Peyer's patch (tissue), 4 donors: Measurements from ENCODE around the gene CYTH3.

Experiments
- CTCF ChIP-seq, 6 experiments: fragments of 450-650 bp in 4 of 6; fragments of 200-600 bp in 2 of 6; sonication (generic) in 1 of 6; IDR thresholded peaks; one replicate each; pipeline ENCODE4 v1.5.1; 2017 to 2019; ENCODE audit warnings: antibody characterized with exemption in 6 of 6, mild to moderate bottlenecking in 3 of 6, moderate library complexity in 1 of 6
- POLR2A ChIP-seq, 2 donors: fragments of 450-650 bp; IDR thresholded peaks; one replicate each; pipeline ENCODE4 v1.5.1; 2017; ENCODE audit warnings: antibody characterized with exemption in 2 of 2, mild to moderate bottlenecking in 2 of 2, moderate library complexity in 2 of 2

GRCh38 chr7:6182993-6183392, 89.4 kb downstream of the CYTH3 start:
- no peak for TF ChIP-seq CTCF (IDR thresholded peaks at IDR 0.05)
- no peak for TF ChIP-seq POLR2A (IDR thresholded peaks at IDR 0.05)
